ENCODE results near the gene FDCSP.

DNA sequence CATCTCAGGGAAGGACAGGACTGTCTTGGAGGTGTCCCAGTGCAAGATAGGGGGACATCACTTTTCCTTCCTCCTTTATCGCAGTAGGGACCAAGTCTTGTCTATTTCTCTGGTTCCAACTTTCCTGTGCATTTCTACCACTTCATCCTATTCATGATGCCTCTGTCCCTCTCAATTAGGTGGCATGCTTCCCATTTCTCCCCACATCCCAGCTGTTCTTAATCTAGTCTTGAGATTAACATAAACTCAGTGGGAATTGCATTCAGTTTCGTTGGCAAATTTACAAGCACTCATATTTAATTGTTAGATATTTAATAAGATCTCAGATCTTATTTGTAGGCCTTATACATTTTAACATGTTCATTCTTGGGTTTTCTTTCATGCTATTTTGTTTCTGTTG is 46.1 kb upstream of the FDCSP start:
- TF ChIP-seq, protein P1, sequence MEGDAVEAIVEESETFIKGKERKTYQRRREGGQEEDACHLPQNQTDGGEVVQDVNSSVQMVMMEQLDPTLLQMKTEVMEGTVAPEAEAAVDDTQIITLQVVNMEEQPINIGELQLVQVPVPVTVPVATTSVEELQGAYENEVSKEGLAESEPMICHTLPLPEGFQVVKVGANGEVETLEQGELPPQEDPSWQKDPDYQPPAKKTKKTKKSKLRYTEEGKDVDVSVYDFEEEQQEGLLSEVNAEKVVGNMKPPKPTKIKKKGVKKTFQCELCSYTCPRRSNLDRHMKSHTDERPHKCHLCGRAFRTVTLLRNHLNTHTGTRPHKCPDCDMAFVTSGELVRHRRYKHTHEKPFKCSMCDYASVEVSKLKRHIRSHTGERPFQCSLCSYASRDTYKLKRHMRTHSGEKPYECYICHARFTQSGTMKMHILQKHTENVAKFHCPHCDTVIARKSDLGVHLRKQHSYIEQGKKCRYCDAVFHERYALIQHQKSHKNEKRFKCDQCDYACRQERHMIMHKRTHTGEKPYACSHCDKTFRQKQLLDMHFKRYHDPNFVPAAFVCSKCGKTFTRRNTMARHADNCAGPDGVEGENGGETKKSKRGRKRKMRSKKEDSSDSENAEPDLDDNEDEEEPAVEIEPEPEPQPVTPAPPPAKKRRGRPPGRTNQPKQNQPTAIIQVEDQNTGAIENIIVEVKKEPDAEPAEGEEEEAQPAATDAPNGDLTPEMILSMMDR (conservative IDR thresholded peaks at IDR 0.05) = no peak
- no peak for TF ChIP-seq EZH2 (IDR thresholded peaks at IDR 0.05; ENCODE audit: low read depth)
